GM19193 (cell line): ENCODE results near the gene METTL21C.

Source experiments
- POLR2A ChIP-seq: IDR thresholded peaks from 4 replicates; pipeline ENCODE4 v1.6.1; 2011; ENCODE audit not compliant: insufficient read depth, insufficient read length; ENCODE audit errors: extremely low read depth

Gene METTL21C

DNA sequence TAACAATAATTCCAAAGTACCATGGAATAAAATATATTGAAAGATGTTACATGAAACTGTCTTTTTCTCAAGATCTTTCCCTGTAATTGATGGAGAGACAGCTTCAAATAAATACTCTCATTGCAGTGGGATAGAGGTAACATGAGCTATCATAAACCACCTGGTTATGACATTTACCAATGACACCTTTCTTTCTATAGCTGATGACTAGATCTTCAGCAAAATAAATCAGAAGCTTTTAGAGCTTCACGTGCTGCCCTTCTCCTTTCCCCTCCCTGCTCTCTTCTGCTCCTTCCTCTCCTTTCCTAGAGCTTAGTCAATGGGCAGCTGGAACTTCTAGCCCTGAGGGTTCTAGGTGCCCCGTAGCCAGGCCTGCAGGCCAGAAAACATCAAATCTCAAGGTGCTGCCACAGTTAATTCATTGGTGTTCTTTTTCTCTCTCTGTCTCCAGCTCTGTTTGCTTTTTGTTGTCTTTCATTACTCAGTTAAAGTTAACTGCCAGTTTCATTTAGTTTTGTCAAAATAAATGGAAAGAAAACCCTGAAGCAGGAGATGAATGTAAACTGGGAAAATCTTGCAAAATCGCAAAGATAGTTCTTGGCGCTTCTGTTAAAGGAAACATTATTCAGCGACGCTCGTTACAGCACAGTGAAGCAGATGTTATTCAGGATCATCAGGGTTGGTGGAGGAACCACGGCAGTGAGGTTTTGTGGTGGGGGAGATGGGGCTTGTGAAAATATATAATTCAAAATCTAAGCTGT is 8.3 kb upstream of the METTL21C start:
- no peak for TF ChIP-seq POLR2A

DNA sequence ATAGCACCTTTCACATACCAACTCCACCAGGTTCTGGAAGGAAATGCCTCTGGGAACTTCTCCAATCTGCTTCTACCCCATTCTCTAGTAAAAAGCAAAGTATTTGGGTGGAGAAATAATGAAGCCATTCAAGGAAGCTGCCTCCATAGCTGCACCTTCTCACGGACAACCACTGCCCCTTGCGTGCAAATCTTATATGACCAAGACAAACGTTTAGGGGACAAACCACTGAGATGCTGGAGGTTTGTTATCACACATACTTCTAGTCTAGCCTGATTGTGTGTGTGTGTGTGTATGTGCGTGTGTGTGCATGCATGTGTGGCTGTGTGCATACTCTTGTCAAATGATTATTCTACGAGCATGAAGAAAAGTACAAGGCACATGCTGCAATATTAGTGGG is 6.5 kb upstream of the METTL21C start:
- TF ChIP-seq POLR2A, result no peak

DNA sequence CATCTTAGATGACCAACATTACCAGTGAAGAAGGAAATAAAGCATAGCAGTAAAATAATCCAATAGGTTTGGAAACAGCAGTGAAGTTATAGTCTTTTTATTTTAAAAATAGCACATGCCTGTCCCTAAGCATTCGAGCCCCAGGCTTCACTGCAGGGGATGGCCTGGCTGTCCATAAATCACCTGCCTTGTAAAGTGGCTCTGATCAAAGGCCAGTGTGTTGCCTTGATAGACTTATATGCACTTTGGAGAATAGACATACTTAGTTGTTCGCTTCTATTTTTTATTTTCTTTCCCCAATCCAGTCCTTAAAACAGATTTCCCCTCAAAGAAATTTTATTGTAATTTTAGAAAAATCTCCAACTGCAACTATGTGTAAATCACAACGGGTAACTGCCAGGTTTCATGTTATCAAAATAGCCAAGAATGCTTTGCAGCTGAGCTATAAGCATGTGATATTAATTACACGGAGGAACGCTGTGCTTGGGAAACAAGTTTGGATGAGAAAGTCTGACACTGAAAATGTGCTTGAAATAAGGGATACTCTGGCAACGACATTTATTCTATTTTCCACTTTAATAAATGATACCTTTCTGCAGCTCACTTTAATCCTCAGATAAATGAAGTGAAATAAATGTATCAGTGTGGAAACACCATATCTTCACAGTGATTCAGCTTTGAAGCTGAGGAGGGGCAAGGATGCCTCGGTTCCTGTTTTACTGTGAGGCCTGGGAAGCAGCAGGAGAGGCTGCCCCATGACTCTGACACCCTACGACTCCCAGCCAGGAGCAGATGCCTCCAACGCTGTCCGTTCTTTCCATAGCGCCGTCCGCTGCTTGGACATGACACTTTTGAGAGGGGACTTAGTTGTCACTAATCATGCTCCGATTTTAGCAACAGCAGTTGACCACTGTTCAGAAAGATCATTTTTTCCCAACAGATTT is 5.5 kb upstream of the METTL21C start:
- TF ChIP-seq POLR2A, result no peak

DNA sequence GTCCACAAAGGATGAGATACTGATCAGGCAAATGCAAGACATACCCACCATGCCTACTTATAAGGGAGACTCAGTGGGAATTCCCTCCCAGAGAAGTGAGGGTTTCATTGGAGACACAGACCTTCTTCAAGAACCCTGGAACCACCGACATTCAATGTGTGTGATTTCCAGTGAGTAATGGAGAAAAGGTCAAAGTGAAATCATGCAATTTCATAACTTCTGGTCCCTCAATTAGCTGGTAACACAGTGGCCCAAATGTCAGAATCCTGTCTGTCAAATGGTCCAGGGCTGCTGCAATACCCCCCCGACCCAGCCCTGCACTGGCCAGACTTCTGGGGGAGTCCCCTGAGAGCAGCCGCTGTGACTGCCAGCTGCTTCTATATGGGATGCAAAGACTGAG is 4.7 kb upstream of the METTL21C start:
- no peak for TF ChIP-seq POLR2A

DNA sequence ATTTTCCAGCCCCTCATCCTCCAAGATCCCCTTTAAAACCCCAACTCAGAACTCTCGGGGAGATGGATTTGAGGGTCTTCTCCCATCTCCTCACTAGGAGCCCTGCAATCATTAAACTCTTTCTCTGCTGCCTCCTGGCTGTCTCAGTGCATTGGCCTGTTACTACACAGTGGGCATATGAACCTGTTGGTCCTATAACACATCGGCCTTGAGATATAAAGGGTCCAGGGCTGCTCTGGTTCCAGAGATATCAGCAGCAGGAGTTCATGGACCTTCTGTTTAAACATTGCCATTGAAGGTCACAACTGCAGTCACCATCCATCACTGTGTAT is 3.8 kb upstream of the METTL21C start:
- TF ChIP-seq POLR2A, result no peak

DNA sequence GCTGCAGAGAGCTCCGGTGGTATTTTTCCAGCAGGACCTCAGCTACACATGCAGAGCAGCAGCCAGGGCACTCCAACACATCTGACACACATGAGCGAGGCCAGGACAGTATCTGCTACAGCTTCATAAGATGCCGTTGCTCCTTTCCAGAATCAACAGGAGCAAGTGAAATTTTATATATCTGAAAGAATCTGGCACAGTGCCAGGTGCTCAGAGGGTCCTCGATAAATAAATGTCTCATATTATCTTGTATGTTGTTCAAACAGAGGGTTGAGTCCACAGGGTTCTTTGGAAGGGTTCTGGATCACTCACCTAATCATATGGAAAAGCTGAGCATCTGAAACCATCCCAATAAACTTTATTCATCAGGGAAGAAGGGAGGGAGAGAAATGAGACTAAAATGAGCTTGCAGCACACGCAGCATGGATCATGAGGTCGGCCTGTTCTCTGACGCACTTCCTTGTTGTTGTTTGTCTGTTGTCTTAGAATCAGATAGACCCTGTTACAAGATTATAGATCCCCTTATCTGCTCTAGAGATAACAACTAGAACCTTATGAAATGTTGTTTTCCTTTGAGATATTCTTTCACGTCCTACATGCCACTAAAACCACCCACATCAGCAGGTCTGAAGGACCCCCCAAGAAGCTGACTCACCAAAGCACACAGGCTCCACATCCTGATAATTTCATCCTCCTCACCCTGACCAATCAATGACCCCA is 3.2 kb upstream of the METTL21C start:
- no peak for TF ChIP-seq POLR2A

DNA sequence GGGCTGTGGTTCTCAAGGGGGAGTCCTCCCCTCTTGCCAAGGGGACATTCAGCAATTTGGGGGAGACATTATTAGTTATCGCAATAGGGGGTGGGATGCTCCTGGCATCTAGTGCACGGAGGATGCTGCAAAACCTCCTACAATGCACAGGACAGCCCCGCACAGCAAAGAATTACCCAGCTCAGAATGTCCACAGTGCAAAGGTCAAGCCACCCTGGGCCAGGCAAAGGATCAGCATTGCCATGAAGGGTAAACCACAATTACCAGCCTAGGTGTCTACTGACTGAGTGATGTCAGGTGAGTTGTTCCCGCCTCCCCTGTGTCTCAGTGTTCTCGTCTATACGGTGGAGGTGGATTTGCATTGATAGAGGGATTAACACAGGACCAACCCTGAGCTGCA is 2.4 kb upstream of the METTL21C start:
- no peak for TF ChIP-seq POLR2A

DNA sequence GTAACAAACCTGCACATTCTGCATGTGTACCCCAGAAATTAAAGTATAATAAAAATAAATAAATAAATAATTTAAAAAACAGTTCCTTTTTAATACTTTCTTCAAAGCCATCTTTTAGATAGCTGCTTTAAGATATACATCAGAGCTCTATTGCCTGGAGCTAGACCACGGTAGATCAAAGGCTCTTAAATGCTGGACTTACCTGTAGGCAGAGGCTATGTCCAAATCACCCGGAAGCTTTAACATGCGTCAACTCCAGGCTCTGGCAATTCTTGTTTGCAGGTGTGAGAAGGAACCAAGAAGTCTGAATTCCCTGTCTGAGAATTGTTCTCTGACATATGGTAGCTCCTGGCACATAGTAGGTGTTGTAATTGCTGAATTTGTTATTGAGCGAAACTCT is 1.6 kb upstream of the METTL21C start:
- TF ChIP-seq POLR2A, result no peak

DNA sequence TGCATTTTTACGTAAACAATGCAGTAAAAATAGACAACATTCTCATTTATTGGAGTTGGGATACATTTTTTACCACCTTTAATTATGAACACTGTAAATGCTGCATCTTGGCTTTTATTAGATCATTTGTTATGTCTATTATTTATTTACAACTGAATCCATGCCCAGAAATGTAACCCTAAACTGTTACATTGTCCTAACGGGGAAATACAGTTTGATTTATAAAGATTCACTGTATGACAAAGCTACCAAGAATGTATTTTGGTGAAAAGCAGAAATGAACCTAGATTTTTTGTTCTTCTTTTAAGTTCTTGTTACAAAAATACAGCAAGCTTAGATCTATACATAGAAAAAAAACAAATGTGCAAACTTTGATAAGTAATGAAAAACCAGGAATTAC is 1.1 kb downstream of the METTL21C start:
- no peak for TF ChIP-seq POLR2A

DNA sequence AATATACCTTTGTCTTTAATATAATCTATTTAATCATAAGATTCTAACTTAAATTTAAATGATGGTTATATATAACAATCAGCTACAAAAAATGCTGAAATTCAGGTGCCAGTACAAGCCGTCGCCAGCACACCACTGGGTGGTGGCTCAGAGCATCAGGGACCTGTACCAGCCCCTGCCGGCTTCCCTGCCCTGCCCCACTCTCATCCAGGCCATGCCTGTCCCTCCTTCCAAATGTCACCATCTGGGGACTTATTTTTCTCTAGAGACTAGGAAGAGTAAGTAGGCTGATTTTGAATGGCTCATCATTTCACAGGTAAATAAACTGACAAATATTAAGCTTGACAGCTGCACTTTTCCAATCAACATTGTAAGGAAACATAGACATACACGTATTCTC is 1.6 kb downstream of the METTL21C start:
- no peak for TF ChIP-seq POLR2A

DNA sequence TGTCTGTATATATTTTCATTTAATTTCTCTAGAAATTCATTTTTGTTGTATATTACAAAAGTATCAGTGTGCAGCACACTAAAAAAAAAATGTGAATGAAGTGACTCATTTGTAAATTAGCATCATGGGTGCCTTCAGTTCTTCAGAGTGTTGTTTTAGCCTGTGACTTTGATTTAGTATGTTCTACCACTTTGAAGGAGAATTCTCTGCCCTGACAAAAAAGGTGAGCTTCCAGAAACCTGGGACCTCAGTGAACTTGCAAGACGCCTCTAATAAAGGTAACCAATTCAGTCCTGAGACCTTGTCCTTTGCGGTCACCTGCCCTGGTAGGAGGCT is 2.4 kb downstream of the METTL21C start:
- no peak for TF ChIP-seq POLR2A

DNA sequence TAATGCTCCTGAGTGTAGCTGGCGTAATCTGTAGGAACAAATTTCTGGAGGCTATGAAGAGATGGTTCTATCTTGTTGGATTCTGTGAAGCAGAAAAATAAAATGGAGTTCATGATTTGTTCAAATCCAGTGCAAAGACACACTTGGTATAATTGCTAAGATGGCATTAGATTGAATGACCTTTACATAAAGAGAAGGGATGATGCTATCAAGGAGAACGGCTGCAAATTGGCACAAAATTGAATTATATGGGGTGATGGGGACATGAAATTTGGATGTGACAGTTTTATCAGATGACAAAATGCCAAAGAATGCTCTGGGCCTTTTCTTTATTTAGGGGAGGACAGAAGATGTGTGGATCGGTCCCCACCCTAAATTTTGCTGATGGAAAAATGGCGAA is 4.0 kb downstream of the METTL21C start:
- no peak for TF ChIP-seq POLR2A

DNA sequence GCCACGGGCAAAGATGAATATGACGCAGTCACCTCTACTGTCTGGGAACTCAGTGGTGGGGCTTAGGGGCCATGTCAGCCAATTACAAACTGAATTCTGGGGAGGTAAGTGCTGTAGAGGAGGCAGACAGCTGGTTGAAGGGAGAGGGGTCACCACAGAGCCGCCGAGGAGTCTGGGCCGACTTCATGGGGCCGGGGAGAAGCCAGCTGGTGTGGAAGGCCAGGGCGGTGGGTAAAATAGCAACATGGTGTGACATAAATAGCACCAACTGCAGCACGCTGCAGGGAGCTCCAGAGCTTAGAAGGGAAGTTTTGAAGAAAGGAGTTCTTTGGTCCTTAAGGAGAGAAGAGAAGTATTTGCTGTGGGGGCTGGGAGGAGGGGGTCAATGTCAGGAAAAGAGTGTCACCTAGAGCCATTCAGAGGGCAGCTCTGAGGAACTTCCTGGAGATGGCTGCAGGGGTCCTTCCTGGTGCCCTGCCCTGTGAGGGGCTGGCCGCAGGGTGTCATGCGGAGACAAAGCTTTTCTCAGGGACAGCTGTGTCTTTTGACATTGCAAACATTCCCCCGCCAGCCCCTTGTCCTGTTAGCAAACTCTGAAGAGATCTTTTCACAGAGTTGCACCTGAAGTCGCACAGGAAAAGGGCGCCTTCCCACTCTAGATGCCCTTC is 6.4 kb downstream of the METTL21C start:
- TF ChIP-seq POLR2A, result no peak

DNA sequence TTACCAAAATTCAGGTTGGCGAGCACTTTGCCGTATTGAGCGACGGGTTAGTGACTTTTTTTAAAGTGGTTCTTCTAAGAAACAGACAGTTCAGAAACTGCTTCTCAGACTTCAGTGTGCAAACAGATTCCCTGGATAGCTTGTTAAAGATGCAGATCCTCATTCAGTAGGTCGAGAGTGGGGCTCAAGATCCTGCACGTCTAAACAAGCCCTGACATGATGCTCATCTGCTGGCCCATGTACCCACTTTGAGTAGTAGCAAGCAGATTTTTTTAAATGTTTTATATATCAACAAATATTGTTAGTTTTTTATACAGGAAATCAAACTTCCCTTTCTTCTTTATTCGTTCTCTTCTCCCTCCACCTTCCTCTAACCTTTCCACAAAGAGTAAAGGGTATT is 7.3 kb downstream of the METTL21C start:
- TF ChIP-seq POLR2A, result no peak

DNA sequence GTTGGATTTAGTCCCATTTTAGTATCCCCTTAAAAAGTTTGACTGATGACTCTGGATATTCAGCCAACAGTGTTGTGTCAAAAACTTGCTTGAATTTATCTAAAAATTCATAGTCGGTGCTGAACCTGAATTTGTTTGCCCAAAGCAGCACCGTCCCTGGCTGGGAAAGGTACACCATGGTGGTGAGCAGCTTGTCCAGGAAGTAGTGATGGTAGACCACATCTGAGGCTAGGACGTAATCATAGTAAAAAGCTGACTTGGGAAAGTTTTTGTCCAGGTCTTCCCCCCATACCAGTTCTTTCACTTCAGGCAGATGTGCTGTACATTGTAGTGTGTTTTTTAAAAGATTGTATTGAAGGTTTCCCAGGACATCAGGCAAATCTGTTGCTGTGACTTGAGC is 8.8 kb downstream of the METTL21C start:
- TF ChIP-seq POLR2A, result no peak
